GM18526 (cell line): ENCODE measurements around the gene HSPA14.

Experiments used
- POLR2A ChIP-seq: IDR thresholded peaks from 3 replicates; pipeline ENCODE4 v1.6.1; 2011; ENCODE audit not compliant: insufficient read length; ENCODE audit errors: extremely low read depth

The HSPA14 gene

DNA sequence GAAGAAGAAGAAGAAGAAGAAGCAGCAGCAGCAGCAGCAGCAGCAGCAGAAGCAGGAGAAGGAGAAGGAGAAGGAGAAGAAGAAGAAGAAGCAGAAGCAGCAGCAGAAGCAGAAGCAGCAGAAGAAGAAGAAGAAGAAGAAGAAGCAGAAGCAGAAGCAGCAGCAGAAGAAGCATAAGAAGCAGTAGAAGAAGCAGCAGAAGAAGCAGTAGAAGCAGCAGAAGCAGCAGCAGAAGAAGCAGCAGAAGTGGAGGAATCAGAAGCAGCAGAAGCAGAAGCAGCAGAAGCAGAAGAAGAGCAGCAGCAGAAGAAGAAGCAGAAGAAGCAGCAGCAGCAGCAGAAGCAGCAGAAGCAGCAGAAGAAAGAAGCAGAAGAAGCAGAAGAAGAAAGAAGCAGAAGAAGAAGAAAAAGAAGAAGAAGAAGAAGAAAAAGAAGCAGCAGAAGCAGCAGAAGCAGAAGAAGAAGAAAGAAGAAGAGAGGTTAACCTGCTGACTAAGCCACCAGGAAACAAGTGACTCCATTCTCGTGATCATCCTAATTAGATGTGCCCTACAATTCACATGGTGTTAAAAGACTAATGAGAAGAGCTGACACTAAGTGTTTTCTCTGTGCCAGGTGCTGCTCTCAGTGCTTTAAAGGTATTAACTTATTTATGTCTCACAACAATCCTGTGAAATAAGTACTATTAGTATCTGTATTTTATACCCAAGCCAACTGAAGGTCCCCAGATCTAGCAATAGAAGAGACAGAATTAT, 11.9 kb upstream of the HSPA14 start:
- TF ChIP-seq POLR2A, result no peak

DNA sequence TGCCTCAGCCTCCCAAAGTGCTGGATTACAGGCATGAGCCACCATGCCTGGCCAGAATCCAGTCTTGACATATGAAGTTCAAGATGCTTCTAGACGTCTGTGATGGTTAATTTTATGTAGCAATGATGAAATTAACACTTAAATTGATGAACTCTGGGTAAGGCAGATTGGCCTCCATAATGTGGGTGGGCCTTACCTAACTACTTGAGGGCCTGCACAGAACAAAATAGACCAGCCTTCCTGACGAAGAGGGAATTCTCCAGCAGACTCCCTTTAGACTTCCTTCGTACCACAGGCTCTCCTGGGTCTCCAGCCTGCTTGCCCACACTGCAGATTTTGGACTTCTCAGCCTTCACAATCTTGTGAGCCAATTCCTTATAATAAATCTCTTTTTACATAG, 5.0 kb upstream of the HSPA14 start:
- no peak for TF ChIP-seq POLR2A

GRCh38 chr10:14836208-14836607, 1.9 kb upstream of the HSPA14 start:
- no peak for TF ChIP-seq POLR2A

DNA sequence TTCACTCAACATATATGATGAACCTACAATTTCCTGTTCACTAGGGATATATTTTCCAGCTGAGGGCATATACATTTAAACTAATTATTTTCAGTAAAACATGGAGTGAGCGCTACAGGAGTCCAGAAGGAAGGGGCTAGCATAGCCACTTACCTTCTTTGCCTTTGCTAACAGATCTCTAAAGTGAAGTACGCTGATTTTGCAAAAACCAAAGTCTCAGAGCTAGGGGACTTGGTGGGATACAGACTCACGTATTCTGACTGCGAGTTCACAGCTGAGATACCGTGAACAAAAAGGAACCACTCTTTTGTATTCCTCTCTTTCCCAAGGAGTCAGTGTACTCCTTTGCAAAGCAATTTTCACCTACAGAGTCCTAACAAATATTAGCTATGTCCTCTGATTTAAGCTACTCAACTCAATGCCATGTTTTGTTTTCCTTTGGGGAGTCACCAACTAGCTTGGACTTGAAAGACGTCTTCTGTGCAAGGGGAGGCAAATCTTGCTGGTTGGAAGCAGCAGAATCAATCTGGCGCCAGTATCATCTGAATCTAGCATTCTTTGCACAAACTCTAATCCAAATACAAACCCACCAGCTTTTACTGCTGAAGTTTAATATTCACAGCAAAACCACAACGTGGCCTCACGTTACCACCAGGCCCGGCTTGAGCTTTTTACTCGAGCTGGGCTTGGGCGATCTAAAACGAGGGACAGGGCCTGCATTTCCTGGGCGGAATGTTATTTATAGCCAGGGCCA, 926 bp upstream of the HSPA14 start:
- TF ChIP-seq POLR2A, result no peak

DNA sequence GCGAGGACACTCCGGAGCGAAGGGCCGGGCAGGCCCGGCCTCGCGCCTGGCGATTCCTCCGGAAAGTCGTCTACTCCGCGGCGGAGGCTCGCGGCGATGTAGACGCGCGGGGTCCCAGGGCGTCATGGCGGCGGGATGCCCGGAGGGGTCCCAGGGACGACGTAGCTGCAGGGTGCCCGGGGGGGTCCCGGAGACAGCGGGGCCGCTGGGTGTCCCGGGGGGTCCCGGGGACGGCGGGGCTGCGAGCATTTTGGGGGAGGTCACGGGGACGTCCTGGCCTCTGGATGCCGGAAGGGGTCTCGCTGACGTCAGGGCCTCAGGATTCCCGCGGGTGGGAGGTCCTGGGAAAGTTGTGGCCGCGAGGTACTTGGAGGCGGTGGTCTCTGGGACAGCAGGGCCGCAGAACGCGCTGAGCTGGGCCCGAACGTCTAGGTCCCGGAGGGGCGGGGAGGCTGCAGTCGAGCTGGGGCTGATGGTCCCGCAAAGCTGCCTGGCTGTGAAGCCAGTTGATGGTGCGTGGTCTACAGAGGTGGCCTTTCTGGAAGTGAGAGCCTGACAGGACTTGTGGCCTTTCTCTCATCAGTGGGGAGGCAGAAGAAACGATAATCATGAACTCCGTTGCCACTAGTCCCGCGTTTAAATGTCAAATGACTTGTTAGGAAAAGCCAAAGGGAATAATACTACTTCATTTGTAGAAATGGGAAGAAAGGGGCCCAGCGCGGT, 637 bp downstream of the HSPA14 start:
- TF ChIP-seq POLR2A, result no peak

GRCh38 chr10:14839305-14839695, 1.2 kb downstream of the HSPA14 start:
- TF ChIP-seq POLR2A, result no peak

DNA sequence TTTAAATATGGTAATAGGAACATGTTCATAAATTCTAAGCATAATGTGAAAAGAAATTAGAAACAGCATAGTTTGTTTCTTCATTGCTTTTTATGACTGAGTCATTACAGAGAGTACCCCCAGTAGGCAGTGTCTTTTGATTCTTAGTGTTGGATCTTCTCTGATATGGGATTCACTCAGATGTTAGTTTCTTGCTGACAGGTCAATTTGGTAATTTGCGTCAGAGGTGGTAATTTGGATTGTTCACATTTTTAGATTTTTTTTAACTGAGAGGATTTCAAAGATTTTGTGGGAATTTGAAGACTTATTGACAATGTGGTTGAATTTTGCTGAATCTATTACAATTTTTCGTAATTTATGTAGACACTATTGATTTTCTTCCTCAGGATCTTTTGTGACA, 2.1 kb downstream of the HSPA14 start:
- no peak for TF ChIP-seq POLR2A

GRCh38 chr10:14843327-14843988, 5.4 kb downstream of the HSPA14 start:
- TF ChIP-seq POLR2A, result no peak

- no peak for TF ChIP-seq POLR2A
These were observed 6.8 kb downstream of the HSPA14 start for GRCh38 chr10:14844948-14845347.

- TF ChIP-seq POLR2A, result no peak
These were observed 14.1 kb downstream of the HSPA14 start for GRCh38 chr10:14852236-14852635.

- TF ChIP-seq POLR2A, result no peak
These were observed 17.3 kb downstream of the HSPA14 start for GRCh38 chr10:14855453-14855852.

GRCh38 chr10:14858338-14858960, 20.3 kb downstream of the HSPA14 start:
- TF ChIP-seq POLR2A, result no peak

DNA sequence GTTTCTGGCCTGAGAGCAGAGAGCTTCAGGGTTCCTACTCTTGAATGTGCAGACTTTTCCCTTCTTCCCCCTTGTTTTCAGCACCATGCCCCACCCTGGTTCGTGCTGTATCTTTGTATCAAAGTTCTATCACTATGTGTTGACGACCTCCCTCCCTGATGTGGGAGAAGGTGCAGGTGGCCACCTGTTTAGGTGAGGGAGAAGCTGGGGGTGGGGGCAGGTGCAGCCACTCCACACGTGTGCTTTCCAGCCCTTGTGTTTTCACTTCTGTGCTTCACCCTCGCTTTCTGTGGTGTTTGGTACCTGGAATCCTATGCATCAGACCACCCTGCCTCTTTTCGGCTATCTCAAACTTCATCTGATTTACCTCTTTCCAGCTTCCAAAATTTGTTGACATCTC, 20.9 kb downstream of the HSPA14 start:
- no peak for TF ChIP-seq POLR2A

DNA sequence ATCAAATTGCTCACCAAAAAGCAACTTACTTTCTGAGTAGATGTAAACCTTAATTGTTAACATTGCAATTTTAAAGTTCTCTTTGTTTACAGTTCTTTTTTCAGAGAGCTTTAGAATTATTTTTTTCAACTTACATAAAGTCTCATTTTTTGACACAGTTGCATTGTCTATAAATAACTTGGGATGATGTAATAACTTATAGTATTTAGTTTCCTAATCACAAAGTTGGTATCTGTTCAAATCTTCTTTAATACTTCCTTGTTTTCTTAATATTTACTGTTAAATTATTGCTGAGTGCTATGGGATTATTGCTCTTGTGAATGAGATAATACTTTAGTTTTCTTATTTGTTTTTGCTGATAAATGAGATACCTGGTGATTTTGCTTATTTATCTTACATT, 21.7 kb downstream of the HSPA14 start:
- TF ChIP-seq POLR2A, result no peak

- TF ChIP-seq POLR2A, result no peak
These were observed 22.7 kb downstream of the HSPA14 start for GRCh38 chr10:14860791-14861190.
